Measurements from ENCODE around the gene SGSM1.

The SGSM1 gene

GRCh38 chr22:24944217-24944937, 138.4 kb downstream of the SGSM1 start:
- TF ChIP-seq, protein P1, sequence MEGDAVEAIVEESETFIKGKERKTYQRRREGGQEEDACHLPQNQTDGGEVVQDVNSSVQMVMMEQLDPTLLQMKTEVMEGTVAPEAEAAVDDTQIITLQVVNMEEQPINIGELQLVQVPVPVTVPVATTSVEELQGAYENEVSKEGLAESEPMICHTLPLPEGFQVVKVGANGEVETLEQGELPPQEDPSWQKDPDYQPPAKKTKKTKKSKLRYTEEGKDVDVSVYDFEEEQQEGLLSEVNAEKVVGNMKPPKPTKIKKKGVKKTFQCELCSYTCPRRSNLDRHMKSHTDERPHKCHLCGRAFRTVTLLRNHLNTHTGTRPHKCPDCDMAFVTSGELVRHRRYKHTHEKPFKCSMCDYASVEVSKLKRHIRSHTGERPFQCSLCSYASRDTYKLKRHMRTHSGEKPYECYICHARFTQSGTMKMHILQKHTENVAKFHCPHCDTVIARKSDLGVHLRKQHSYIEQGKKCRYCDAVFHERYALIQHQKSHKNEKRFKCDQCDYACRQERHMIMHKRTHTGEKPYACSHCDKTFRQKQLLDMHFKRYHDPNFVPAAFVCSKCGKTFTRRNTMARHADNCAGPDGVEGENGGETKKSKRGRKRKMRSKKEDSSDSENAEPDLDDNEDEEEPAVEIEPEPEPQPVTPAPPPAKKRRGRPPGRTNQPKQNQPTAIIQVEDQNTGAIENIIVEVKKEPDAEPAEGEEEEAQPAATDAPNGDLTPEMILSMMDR (IDR thresholded peaks at IDR 0.05; ENCODE audit: low read depth, low read length) = no peak
- no peak overlapping the region for H3K4me3 ChIP-seq (ENCODE audit: low read depth, low read length)

- TF ChIP-seq, protein P1 (IDR thresholded peaks at IDR 0.05; ENCODE audit: low read depth, low read length) = no peak
Observed at GRCh38 chr22:24945430-24945829, 139.4 kb downstream of the SGSM1 start.

GRCh38 chr22:24947383-24947782, 141.4 kb downstream of the SGSM1 start:
- TF ChIP-seq, protein P1 (IDR thresholded peaks at IDR 0.05; ENCODE audit: low read depth, low read length) = no peak
- H3K4me3 ChIP-seq (ENCODE audit: low read depth, low read length) = no peak overlapping the region

More at GRCh38 chr22:24945430-24945829, 139.4 kb downstream of the SGSM1 start:
- H3K4me3 ChIP-seq (ENCODE audit: low read depth, low read length) = no peak overlapping the region

DNA sequence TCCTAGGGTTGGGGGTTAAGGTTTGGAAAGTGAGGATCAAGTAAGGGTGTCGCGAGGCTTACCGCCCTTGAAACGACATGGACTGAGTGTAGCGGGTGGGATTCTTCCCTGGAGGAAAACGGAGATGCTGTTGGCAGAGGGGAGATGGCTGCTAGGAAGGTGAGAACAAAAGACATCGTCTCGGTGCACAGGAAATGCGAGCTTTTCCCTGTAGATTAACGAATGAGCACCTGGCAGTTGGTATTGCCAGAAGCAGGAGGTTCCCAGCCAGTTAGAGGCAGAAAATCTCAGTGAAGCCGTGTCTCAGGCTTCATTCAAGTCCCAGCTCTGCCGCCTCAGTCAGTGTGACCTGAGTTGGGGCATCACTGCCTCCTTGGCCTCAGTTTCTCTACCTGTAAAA, 141.9 kb downstream of the SGSM1 start:
- TF ChIP-seq, protein P1 (IDR thresholded peaks at IDR 0.05; ENCODE audit: low read depth, low read length) = no peak

DNA sequence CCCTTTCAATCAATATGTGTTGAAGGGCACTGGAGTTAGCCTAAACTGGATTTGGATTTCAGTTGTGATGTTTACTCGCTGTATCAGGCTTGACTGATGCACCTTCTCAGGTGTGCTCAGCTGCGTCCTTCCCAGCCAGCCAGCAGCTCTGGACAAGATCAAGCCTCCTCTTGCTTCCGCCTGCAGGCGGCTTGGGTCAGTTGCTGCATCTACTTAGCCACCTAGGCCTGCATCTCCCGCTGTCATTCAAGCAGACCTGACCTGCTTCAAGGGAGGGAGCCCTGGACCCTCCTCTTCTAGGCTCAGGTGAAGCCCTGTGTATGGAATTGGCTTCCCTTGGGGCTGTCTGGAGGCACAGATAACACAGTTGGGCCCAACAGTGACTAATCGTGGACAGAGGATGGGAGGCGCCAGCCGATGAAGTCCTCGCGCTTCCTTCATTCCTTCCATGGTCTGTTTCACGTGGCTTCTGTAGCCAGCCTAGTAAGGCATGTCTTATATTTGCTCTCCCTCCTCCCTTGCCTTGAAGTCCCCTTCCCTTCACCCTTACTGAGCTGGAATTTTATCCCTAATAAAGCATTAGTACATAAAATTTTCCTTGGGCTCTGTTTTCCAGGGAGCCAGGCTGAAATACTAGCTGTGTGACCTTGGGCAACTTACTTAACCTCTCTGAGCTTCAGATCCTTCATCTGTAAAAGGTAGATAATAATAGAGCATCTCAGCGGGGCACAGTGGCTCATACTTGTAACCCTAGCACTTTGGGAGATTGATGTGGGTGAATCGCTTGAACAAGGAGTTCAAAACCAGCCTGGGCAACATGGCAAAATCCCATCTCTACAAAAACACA, 142.6 kb downstream of the SGSM1 start:
- TF ChIP-seq, protein P1 (IDR thresholded peaks at IDR 0.05; ENCODE audit: low read depth, low read length) = no peak
- no peak overlapping the region for H3K4me3 ChIP-seq (ENCODE audit: low read depth, low read length)

More for the DNA sequence above, 141.9 kb downstream of the SGSM1 start:
- H3K4me3 ChIP-seq (ENCODE audit: low read depth, low read length) = no peak overlapping the region

DNA sequence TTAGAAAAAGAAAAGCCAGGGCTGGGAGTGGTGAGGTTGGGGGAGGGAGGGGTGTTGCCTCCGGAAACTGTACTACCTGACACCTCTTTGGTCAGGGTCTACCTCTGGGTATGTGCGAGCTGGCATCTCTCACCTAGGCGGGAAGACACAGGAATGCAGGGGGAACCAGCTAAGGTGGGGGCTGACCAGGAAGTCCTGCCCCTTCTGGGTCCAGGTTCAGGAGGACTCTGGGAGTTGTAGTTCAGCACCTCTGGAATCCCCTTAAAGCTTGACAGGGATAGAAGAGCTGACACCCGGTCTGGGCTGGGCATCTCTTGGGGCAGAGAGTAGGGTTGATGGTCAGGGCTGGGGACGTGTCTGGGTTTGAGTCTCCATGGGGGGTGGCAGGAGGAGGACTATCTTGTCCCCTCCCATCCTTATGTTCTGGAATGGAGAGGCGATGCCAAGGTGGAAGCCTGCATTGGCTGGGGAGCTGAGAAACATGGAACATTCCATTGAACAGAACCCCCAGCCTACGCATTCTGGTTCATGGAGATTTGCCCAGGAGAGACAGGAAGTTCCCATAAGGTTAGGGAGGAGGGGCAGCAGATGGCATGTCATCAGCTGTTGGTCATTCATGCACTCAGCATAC, 144.4 kb downstream of the SGSM1 start:
- H3K4me3 ChIP-seq (ENCODE audit: low read depth, low read length) = no peak overlapping the region
- TF ChIP-seq, protein P1 (IDR thresholded peaks at IDR 0.05; ENCODE audit: low read depth, low read length) = no peak
